C4-2B (cell line): ENCODE measurements around the gene CGREF1.

ENCODE experiments used
- CTCF ChIP-seq: fragments of 450-650 bp; conservative IDR thresholded peaks from 2 replicates; pipeline ENCODE4 v1.5.1; 2017; ENCODE audit warnings: mild to moderate bottlenecking
- ZFX ChIP-seq: fragments of 450-650 bp; IDR thresholded peaks from 2 replicates; pipeline ENCODE4 v1.6.1; 2017

GRCh38 chr2:27067385-27067784 is 51.5 kb downstream of the CGREF1 start:
- TF ChIP-seq CTCF, result no peak
- TF ChIP-seq ZFX, result no peak
